Hematopoietic multipotent progenitor cell (in vitro differentiated cells): ENCODE results near the gene PTPRO. TPM values are rescaled to one million over a fixed set of nuclear protein-coding genes. Genes with fewer than 3 reads are reported as not detected.

Experiments used
- DNase-seq, 3 donors: peaks; one replicate each; pipeline ENCODE4 v3.0.0-alpha.2; 2011 to 2015; ENCODE audit warnings: low read depth in 2 of 3, low spot score in 2 of 3
- total RNA-seq: library from RNA; depleted of rRNA; stranded (reverse); fragments of >200 nt; gene quantifications from one replicate; pipeline ENCODE4 v1.2.3, GENCODE V29; 2012

Gene PTPRO
- total RNA-seq, 1 donor = 0.27 TPM

- no peak for DNase-seq
Measured at GRCh38 chr12:15520844-15521243, 198.5 kb downstream of the PTPRO start.

DNA sequence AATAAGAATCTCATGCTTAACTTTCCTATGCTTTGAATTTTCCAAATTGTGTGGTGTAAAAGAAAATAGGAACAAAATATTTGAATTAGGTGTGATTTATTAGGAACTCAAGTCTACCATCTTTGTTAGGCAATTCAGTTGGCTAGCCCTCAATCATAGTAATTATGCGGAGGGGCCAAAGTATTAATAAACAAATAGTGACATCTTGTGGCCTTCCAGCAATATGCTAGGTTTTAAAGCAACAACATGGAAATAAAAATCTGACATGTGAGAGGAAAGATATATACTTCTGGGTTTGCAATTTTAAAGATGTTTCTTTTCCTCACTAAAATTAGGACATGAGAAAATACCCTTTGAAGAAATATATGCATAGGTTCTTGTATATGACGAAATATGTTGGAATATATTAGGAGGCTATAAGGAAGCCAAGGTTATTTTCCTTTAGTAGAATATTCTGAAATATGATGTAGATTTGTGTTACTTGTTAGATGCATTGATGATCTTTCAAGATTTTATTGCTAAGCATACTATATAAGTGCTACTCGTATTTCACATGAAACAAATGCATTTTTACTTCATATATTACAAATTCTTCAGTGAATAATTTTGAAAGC lies 200.4 kb downstream of the PTPRO start:
- peak in 2 of 3 donors; percentile 43 to 78 for DNase-seq

GRCh38 chr12:15525441-15525840 lies 203.1 kb downstream of the PTPRO start:
- DNase-seq = no peak

- DNase-seq = peak in 1 of 3 donors; percentile 61
Measured at GRCh38 chr12:15526033-15526432, 203.7 kb downstream of the PTPRO start.

DNA sequence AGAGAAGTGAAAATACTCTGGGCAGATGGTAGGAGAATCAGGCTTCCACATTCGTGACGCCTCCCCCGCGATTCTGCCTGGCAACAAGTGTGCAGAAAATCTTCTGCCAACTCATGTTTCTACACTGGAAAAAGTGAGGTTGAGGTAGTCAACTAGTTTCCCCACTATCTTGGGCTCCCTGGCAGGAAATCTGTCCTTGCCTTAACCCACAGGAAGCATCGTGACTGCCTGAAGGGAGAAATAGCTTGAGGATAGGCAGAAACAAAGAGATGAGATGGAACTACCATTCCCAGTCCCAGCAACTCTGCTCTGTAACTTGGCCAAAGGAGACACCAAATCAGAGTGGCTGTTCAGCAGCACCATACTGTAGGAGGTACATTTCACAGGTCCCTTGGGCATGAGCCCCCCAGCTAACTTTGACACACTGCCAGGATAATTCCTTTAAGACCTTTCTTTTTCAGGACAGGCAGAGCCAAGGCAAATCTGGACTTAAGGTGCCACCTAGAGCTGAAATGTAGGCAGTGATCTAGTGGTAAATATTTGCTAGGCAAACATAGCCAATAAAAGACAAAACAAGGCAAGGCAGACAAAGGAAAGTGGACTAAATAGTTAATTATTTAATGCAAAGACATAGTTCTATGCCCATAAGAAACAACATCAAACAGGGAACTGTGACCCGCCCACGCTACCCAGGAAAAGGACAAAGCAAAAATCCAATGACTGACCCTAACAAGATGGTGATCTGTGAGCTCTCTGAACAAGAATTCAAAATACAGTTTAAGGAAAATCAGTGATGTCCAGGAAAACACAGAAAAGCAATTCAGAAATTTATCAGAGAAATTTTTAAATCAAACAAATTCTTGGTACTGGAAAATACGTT lies 205.1 kb downstream of the PTPRO start:
- DNase-seq = peak in 1 of 3 donors; percentile 48

DNA sequence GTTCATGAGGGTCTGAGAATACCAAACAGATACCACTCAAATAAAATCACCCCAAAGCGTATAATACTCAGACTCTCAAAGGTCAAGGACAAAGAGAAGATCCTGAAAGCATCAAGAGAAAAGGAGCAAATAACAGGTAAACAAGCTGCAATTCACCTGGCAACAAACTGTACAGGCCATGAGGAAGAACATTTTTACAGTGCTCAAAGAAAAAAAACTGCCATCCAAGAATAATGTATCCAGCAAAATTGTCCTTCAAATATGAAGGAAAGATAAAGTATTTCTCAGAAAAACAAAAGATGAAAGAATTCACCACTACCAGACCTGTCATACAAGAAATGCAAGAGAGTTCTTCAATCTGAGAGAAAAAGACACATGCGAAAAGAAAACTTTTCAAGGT lies 206.4 kb downstream of the PTPRO start:
- DNase-seq = no peak

GRCh38 chr12:15530361-15530760 lies 208.1 kb downstream of the PTPRO start:
- no peak for DNase-seq

- DNase-seq = peak in 2 of 3 donors; percentile 55 to 71
Measured at GRCh38 chr12:15532364-15532977, 210.2 kb downstream of the PTPRO start.

GRCh38 chr12:15534322-15534721 lies 212.0 kb downstream of the PTPRO start:
- peak in 2 of 3 donors; percentile 35 to 50 for DNase-seq

DNA sequence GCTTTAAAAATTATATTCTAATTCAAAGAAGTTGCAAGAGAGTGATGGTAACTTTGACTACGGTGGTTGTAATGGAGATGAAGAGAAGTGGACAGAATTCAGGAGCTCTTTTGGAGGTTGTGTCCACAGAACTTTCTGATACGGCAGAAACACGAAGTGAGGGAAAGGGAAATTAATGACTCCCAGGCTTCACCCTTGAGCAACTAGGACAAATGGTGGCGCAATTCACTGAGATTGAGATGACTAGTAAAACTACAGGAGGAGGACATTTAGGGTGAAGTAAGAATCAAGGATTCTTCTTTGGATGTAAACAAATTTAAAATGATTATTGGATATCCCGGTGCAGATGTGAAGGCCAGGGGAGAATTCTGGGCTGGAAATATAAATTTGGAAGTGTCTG lies 212.6 kb downstream of the PTPRO start:
- no peak for DNase-seq

- no peak for DNase-seq
Measured at GRCh38 chr12:15535352-15535781, 213.1 kb downstream of the PTPRO start.

GRCh38 chr12:15536446-15536845 lies 214.1 kb downstream of the PTPRO start:
- DNase-seq = no peak

DNA sequence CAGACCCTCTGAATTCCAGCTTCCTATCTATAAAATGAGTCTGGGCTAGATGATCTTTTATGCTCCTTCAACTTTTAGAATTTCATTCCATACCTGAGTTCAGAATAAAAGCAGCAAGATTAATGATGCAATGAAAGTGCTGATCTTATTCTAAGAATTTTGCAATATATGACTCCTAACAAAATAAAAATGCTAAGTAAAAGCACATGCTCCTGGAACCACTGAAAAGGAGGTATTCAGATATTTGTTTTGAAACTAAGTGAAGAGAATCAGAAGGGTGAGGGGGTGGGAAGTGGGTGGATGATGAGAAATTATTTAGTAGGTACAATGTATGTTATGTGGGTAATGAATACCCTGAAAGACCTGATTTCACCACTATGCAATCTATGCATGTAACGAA lies 216.6 kb downstream of the PTPRO start:
- DNase-seq = no peak

DNA sequence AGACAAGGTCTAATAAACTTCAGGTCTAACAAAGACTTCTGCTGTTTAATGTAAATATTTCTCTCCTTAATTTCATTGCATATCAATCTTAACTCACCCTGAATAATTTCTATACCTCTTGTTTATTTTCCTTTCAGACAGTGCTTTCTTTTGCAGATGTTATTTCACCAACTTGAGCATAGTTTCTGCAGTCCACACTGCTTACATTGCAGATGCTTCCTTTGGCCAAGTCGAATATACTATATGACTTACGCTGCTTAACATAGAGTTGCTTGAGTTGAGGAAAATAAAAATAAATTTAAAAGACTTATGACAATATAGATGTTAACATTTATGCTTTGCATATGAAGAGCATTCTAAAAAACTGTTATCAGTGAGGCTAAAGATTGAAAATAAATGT lies 217.7 kb downstream of the PTPRO start:
- DNase-seq = no peak

- no peak for DNase-seq
Measured at GRCh38 chr12:15540469-15540872, 218.2 kb downstream of the PTPRO start.

GRCh38 chr12:15541996-15542631 lies 219.8 kb downstream of the PTPRO start:
- no peak for DNase-seq

DNA sequence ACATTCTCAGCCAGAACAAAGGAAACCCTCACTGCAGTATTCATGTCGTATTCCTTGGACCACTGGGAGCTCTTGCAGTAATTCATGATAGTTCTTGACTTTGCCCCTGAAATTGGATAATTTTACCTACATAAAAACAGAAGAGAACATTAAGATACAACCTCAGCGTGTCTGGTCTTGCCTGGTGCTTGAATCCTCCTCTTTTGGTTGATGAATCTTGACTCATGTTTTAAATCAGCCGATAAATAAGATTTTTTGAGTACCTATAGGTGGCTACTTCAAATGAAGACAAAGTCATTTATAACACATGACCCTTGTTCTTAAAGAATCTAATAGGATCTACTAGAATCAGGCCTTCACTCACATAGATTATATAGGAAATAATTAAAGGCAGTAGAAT lies 221.0 kb downstream of the PTPRO start:
- DNase-seq = no peak

- DNase-seq = no peak
Measured at GRCh38 chr12:15544589-15544988, 222.3 kb downstream of the PTPRO start.

DNA sequence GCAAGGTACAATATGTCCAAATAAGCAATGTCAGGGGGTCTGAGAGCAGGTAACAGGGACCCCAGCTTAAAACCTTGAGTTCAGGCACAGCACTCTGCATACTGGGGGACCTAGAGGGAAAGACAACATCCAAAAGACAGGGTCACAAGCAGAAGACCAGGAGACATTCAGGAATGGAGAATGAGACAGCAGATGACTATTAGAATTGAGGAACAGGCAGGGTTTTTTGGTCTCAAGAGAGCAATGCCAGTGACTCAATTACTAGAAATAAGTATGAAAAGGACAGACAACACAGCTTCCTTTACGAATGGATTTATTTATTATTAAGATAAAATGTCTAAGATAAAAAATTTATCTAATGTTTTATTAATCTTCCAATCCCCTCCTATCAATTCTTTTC lies 223.0 kb downstream of the PTPRO start:
- DNase-seq = no peak

- peak in 1 of 3 donors; percentile 69 for DNase-seq
Measured at GRCh38 chr12:15546102-15546701, 223.9 kb downstream of the PTPRO start.

- no peak for DNase-seq
Measured at GRCh38 chr12:15547063-15547462, 224.8 kb downstream of the PTPRO start.
